SHP77 treated with DMSO at 0.1 percent for 48 hours (cell line): ENCODE results near the gene SNX19.
A peak's percentile ranks its signal among the peaks of the same experiment; 100 is the strongest.

Experiments
- DNase-seq: peaks from one replicate; lab custom pipeline; 2025; lab: John Stamatoyannopoulos, UW

Gene SNX19

GRCh38 chr11:130840679-130841078 lies 75.6 kb downstream of the SNX19 start:
- DNase-seq, result no peak

DNA sequence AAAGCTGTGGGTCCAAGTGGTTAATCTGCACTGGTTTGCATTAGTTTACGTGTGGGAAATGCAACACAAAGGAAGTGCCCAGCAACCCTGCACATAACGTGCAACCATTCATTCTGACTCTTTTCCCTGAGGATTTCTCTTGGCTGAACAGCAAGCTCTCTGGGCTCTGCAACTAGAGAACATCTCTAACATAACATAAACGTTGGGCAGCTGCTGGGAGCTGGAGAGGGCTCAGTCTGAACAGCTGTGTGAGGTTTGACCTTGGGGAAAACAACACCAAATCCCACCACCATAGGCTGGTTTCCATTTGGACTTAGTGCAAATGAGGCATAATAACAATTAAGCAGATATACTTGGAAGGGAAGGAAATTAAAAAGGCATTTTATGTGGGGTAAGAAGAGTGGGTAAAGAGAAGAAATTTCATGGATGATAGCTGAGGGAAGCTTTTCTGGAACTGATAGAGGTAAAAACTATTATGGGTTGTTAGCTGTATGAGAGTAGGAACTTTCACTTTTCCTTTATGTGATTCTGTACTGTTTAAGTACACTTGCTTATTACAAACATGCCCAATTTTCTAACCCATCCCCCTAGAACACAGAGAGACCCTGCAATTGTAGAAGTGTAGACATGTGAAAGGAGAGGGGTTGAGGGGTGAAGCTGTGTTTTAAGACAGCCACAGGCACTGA lies 76.2 kb downstream of the SNX19 start:
- DNase-seq, result no peak

- no peak for DNase-seq
Measured at GRCh38 chr11:130837194-130837593, 79.1 kb downstream of the SNX19 start.

GRCh38 chr11:130834886-130835285 lies 81.4 kb downstream of the SNX19 start:
- no peak for DNase-seq

- DNase-seq, result no peak
Measured at GRCh38 chr11:130832566-130833425, 83.5 kb downstream of the SNX19 start.

GRCh38 chr11:130831976-130832375 lies 84.3 kb downstream of the SNX19 start:
- no peak for DNase-seq

DNA sequence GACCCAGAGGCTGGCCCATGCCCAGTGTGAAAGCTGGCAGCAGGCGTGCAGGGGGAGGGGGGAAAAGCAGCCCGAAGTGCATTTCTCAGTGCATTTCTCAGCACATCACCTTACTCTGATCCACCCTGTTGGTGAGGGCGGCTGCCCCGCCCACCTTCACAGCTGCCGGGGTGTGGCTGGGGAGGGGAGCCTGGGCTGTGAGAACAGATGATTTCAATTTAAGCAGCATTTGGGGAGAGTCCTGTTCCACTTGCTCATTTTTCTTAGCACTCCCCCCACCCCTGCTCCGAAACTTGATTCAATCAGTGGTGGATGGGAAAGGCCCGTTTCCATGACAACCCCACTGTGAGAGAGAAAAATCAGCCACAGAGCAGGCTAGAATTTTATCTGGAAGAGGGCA lies 84.8 kb downstream of the SNX19 start:
- DNase-seq, result no peak

DNA sequence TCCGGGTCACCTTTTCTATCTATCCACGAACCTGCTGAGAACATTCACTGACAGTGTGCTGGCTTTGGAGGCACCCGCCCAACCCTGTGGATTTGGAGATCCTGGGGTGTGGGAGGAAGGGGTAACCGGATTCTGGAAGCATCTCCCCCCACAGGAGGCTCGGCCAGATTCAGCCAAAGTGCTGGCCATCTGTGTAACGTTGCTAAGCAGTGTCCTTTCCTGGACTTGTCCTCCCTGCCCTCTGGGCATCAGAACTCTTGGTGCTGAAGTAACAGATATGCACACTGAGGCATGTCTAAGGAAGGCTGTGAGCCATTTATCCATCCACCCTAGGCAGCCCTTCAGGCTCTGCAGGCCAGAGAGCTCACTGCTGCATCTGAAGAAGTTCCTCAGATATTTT lies 85.7 kb downstream of the SNX19 start:
- no peak for DNase-seq

- no peak for DNase-seq
Measured at GRCh38 chr11:130829920-130830511, 86.3 kb downstream of the SNX19 start.

DNA sequence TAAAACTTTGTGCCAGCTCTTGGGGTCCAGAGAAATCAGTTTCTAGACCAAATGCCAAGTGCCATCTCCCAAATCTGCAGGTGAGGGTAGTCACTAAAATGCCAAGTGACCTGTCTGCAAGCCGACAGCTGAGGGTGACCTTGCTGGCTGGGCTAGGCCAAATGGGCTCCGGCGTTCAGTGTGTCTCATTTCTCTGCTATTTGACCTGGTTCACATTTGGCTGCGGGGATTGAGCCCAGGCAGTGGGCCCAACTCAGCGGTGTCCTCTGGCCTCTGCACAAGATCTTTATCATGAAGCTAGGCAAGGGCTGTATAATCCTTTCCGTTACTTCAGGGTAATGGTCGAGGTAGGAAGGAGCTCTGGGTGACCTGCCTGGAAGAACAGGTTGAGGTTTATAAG lies 87.5 kb downstream of the SNX19 start:
- no peak for DNase-seq

DNA sequence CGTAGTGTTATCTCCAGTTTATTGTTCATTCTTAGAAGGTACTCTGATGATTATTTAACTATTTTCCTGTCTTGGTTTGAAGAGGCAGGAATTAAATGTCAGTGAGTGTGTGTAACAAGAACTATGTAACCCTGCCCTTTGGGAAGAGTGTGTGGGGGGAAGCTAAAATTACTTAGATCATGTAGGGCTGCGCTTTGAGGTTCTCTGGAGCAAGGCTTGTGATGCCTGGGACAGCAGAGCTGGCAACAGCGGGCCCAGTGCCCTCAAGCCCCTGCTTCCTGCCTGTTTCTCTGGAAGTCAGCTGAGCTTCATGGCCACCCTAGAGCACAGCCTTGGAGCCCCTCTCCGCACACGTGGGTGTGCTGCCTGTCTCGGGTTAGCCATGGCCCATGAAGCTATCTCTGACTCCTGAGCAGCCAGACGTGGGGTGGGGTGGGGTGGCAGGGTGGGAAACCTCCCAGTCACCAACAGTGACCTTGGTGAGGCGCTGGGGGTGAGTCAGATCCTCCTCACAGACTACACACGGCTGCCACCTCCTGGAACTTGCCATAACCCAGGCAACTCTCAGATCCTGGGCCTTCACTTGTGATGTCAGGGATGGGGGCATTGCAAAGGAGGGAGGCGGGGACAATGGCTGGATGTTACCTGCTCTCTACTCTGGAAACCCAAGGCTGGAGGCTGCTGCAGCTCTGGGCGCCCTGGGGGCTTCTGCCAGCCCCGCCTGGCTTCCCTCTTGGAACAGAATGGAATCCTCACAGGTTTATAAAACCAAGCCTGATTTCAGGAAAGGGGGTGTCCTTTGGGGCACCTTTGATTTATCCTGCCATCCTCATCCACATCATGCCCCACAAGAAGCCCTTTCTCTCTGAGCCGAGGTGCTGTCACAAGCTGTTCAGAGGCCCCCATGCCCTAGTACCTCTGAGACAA lies 88.6 kb downstream of the SNX19 start:
- DNase-seq, result peak; percentile 66

GRCh38 chr11:130826572-130826971 lies 89.7 kb downstream of the SNX19 start:
- DNase-seq, result no peak

GRCh38 chr11:130825983-130826382 lies 90.3 kb downstream of the SNX19 start:
- DNase-seq, result no peak

- DNase-seq, result no peak
Measured at GRCh38 chr11:130825561-130825960, 90.7 kb downstream of the SNX19 start.
